H9 (cell line): ENCODE results near the gene TEX13A. TPM values are rescaled to one million over a fixed set of nuclear protein-coding genes. Genes with fewer than 3 reads are reported as not detected.

Experiments used
- DNase-seq: peaks from one replicate; pipeline ENCODE4 v3.0.0-alpha.2; 2017
- H2AFZ ChIP-seq: one replicate; pipeline ENCODE4 v1.6.1; 2013; ENCODE audit warnings: mild to moderate bottlenecking, low read length, control low read depth, moderate library complexity
- H2AK5ac ChIP-seq: 2 replicates; pipeline ENCODE4 v1.6.1; 2013; ENCODE audit warnings: low read length, control low read depth, mixed read lengths; ENCODE audit not compliant: insufficient read length
- H2BK120ac ChIP-seq: one replicate; pipeline ENCODE4 v1.6.1; 2013; ENCODE audit warnings: low read depth, mild to moderate bottlenecking, low read length, control low read depth, inconsistent platforms; ENCODE audit not compliant: poor library complexity, severe bottlenecking
- H2BK12ac ChIP-seq: 2 replicates; pipeline ENCODE4 v1.6.1; 2013; ENCODE audit warnings: low read length, control low read depth, mixed read lengths, low read depth; ENCODE audit not compliant: insufficient read length
- H2BK15ac ChIP-seq: 2 replicates; pipeline ENCODE4 v1.6.1; 2013; ENCODE audit warnings: low read depth, low read length, control low read depth
- H2BK20ac ChIP-seq: one replicate; pipeline ENCODE4 v1.6.1; 2013; ENCODE audit warnings: low read depth, mild to moderate bottlenecking, low read length, control low read depth, inconsistent platforms; ENCODE audit not compliant: poor library complexity, severe bottlenecking
- H2BK5ac ChIP-seq: 2 replicates; pipeline ENCODE4 v1.6.1; 2013; ENCODE audit warnings: low read length, control low read depth, mixed read lengths; ENCODE audit not compliant: insufficient read length
- H3K14ac ChIP-seq: 2 replicates; pipeline ENCODE4 v1.6.1; 2013; ENCODE audit warnings: low read length, control low read depth; ENCODE audit not compliant: insufficient read depth
- H3K18ac ChIP-seq: 2 replicates; pipeline ENCODE4 v1.6.1; 2013; ENCODE audit warnings: low read depth, mild to moderate bottlenecking, mixed read lengths, low read length, control low read depth; ENCODE audit not compliant: insufficient read length
- H3K23ac ChIP-seq: 2 replicates; pipeline ENCODE4 v1.6.1; 2013; ENCODE audit warnings: low read length, control low read depth, mixed read lengths, low read depth; ENCODE audit not compliant: insufficient read length
- H3K23me2 ChIP-seq: 2 replicates; pipeline ENCODE4 v1.6.1; 2013; ENCODE audit warnings: low read depth, mild to moderate bottlenecking, mixed read lengths, low read length, control low read depth; ENCODE audit not compliant: insufficient read length, poor library complexity, severe bottlenecking
- H3K27ac ChIP-seq: 2 replicates; pipeline ENCODE4 v1.5.1; 2013; ENCODE audit warnings: low read length, control low read depth, mixed read lengths, low read depth; ENCODE audit not compliant: insufficient read length
- H3K27me3 ChIP-seq: 2 replicates; pipeline ENCODE4 v1.6.1; 2013; ENCODE audit warnings: low read length, control low read depth, inconsistent platforms; ENCODE audit not compliant: insufficient read depth
- H3K4ac ChIP-seq: 2 replicates; pipeline ENCODE4 v1.6.1; 2013; ENCODE audit warnings: low read depth, mild to moderate bottlenecking, control low read depth, inconsistent platforms, low read length, moderate library complexity
- H3K4me1 ChIP-seq: 2 replicates; pipeline ENCODE4 v1.6.1; 2013; ENCODE audit warnings: low read length, control low read depth, inconsistent platforms; ENCODE audit not compliant: insufficient read depth
- H3K4me2 ChIP-seq: 2 replicates; pipeline ENCODE4 v1.6.1; 2013; ENCODE audit warnings: low read length, control low read depth, mixed read lengths; ENCODE audit not compliant: insufficient read length, insufficient read depth
- H3K56ac ChIP-seq: 2 replicates; pipeline ENCODE4 v1.6.1; 2013; ENCODE audit warnings: low read depth, mild to moderate bottlenecking, mixed read lengths, low read length, control low read depth; ENCODE audit not compliant: insufficient read length
- H3K79me1 ChIP-seq: 2 replicates; pipeline ENCODE4 v1.6.1; 2013; ENCODE audit warnings: low read depth, mild to moderate bottlenecking, moderate library complexity, low read length, control low read depth, inconsistent platforms; ENCODE audit not compliant: insufficient read depth, poor library complexity, severe bottlenecking
- H3K79me2 ChIP-seq: 2 replicates; pipeline ENCODE4 v1.6.1; 2013; ENCODE audit warnings: low read length, control low read depth, inconsistent platforms; ENCODE audit not compliant: insufficient read depth
- H3K9ac ChIP-seq: 2 replicates; pipeline ENCODE4 v1.6.1; 2013; ENCODE audit warnings: low read length, control low read depth, mixed read lengths; ENCODE audit not compliant: insufficient read length; ENCODE audit errors: extremely low read depth
- H3K9me3 ChIP-seq: one replicate; pipeline ENCODE4 v1.6.1; 2013; ENCODE audit warnings: low read depth, low read length, inconsistent platforms; ENCODE audit not compliant: control insufficient read depth
- H3T11ph ChIP-seq: one replicate; pipeline ENCODE4 v1.6.1; 2013; ENCODE audit warnings: mild to moderate bottlenecking, low read length, control low read depth, inconsistent platforms
- H4K20me1 ChIP-seq: one replicate; pipeline ENCODE4 v1.6.1; 2013; ENCODE audit not compliant: control insufficient read depth, insufficient read length, insufficient read depth
- H4K5ac ChIP-seq: 2 replicates; pipeline ENCODE4 v1.6.1; 2013; ENCODE audit warnings: low read depth, mild to moderate bottlenecking, mixed read lengths, low read length, control low read depth; ENCODE audit not compliant: insufficient read length
- H4K8ac ChIP-seq: replicated peaks from 2 replicates; pipeline ENCODE4 v1.6.1; 2013; ENCODE audit warnings: low read length, control low read depth, mixed read lengths, low read depth; ENCODE audit not compliant: insufficient read length
- H4K91ac ChIP-seq: 2 replicates; pipeline ENCODE4 v1.6.1; 2013; ENCODE audit warnings: low read depth, mild to moderate bottlenecking, moderate library complexity, mixed read lengths, low read length, control low read depth; ENCODE audit not compliant: insufficient read length
- H3K27ac Mint-ChIP-seq, 3 experiments: 2 replicates in 2 of 3; 3 replicates in 1 of 3; pipeline ENCODE4 v1.8.0; 2020 to 2021; ENCODE audit warnings: mixed read lengths in 3 of 3, mild to moderate bottlenecking in 1 of 3, moderate library complexity in 1 of 3
- H3K27me3 Mint-ChIP-seq: 2 replicates; pipeline ENCODE4 v1.8.0; 2021; ENCODE audit warnings: low read depth, mild to moderate bottlenecking, moderate library complexity, mixed read lengths
- H3K36me3 Mint-ChIP-seq, 3 experiments: 2 replicates in 2 of 3; 3 replicates in 1 of 3; pipeline ENCODE4 v1.8.0; 2020 to 2021; ENCODE audit warnings: low read depth in 3 of 3, mixed read lengths in 3 of 3; ENCODE audit not compliant: insufficient read depth in 1 of 3
- H3K4me1 Mint-ChIP-seq, 2 experiments: 2 replicates each; pipeline ENCODE4 v1.8.0; 2020; ENCODE audit warnings: mixed read lengths in 2 of 2
- H3K4me3 Mint-ChIP-seq, 2 experiments: 2 replicates in 1 of 2; 3 replicates in 1 of 2; pipeline ENCODE4 v1.8.0; 2020 to 2021; ENCODE audit warnings: mild to moderate bottlenecking in 2 of 2, mixed read lengths in 2 of 2, moderate library complexity in 1 of 2
- H3K9me3 Mint-ChIP-seq, 2 experiments: 2 replicates in 1 of 2; 3 replicates in 1 of 2; pipeline ENCODE4 v1.8.0; 2020; ENCODE audit warnings: mild to moderate bottlenecking in 2 of 2, mixed read lengths in 2 of 2, moderate library complexity in 1 of 2
- CTCF ChIP-seq: fragments of 200-600 bp; sonication (generic); conservative IDR thresholded peaks from 3 replicates; pipeline ENCODE4 v1.8.0; 2021; ENCODE audit warnings: antibody characterized with exemption, mild to moderate bottlenecking
- WGBS: extraction: QIAGEN DNeasy Blood & Tissue Kit; methylation state at CpG from one replicate; pipeline ENCODE4 v1.1.7; 2013; ENCODE audit warnings: missing lambda C conversion rate, low lambda C conversion rate, mixed read lengths; ENCODE audit not compliant: insufficient read length; ENCODE audit errors: extremely low coverage; 5-methylcytosine and 5-hydroxymethylcytosine counted together
- total RNA-seq: library from RNA; stranded (reverse); gene quantifications from 2 replicates; pipeline ENCODE4 v1.2.1, GENCODE V29; 2021

Gene TEX13A
- total RNA-seq, 1 experiment from 2014 or later, result not detected

- Histone ChIP-seq H2BK20ac (no peak overlapping the region), H3K4ac (no peak overlapping the region), H2BK15ac (no peak overlapping the region), H2BK5ac (no peak overlapping the region), H3K14ac (no peak overlapping the region), H4K5ac (no peak overlapping the region), H4K20me1 (no peaks in the 10 kb centered on the region), H3K79me2 (no peaks in the 10 kb centered on the region), H3K9ac (no peak overlapping the region), H3K23me2 (no peaks in the 10 kb centered on the region), H3K18ac (no peak overlapping the region), H4K8ac (no peak overlapping the region), H2AFZ (no peak overlapping the region), H3K79me1 (no peaks in the 10 kb centered on the region), H4K91ac (no peak overlapping the region), H3T11ph (no peak overlapping the region), H3K9me3 (no peaks in the 10 kb centered on the region), H3K27ac (no peak overlapping the region), H3K23ac (no peak overlapping the region), H3K4me1 (no peaks in the 10 kb centered on the region), H2AK5ac (no peak overlapping the region), H2BK120ac (no peak overlapping the region), H3K27me3 (no peaks in the 10 kb centered on the region), H3K56ac (no peak overlapping the region), H3K4me2 (no peak overlapping the region), H2BK12ac (no peak overlapping the region)
- WGBS, result no CpG with 5 or more reads among the region's 2 CpGs
- Mint-ChIP-seq H3K4me3 (no peak overlapping the region), H3K27ac (no peak overlapping the region), H3K4me1 (no peaks in the 10 kb centered on the region), H3K36me3 (no peaks in the 10 kb centered on the region; a peak in 1 of 7 replicates), H3K27me3 (no peaks in the 10 kb centered on the region), H3K9me3 (peaks cover 0 to 21% of the 10 kb centered on the region in 2 experiments; a peak in 3 of 5 replicates)
- TF ChIP-seq CTCF, result peak; percentile 64
- DNase-seq, result peak; percentile 55
Observed at GRCh38 chrX:105191878-105192277, 28.6 kb downstream of the TEX13A start.
